Sigmoid colon (tissue), 4 donors: ENCODE measurements around the gene GABBR2.

Source experiments
- CTCF ChIP-seq, 4 experiments: fragments of 450-650 bp in 3 of 4; fragments of 200-600 bp in 1 of 4; IDR thresholded peaks; one replicate each; pipeline ENCODE4 v1.5.1; 2016 to 2019; ENCODE audit warnings: antibody characterized with exemption in 4 of 4, mild to moderate bottlenecking in 3 of 4, moderate library complexity in 2 of 4
- POLR2A ChIP-seq, 2 donors: fragments of 450-650 bp; IDR thresholded peaks; one replicate each; pipeline ENCODE4 v1.6.1; 2016; ENCODE audit warnings: antibody characterized with exemption in 2 of 2, mild to moderate bottlenecking in 2 of 2, moderate library complexity in 2 of 2
- POLR2AphosphoS5 ChIP-seq, 4 donors: sonication (generic); formaldehyde crosslinking; IDR thresholded peaks; one replicate each; pipeline ENCODE4 v1.6.1; 2017; ENCODE audit warnings: antibody characterized with exemption in 4 of 4

- no peak for TF ChIP-seq POLR2AphosphoS5 (IDR thresholded peaks at IDR 0.05)
- TF ChIP-seq CTCF (IDR thresholded peaks at IDR 0.05), result no peak
- TF ChIP-seq POLR2A (IDR thresholded peaks at IDR 0.05), result no peak
These were observed 73.9 kb downstream of the GABBR2 start for GRCh38 chr9:98634685-98635336.
